GM20431 (cell line): ENCODE results near the gene SUSD3.

Experiments
- in situ Hi-C: fragments of 300-500 bp; cut with MseI, MboI; formaldehyde crosslinking; loops from one replicate; pipeline ENCODE4 v1.15.0; 2020; ENCODE audit warnings: low sequenced_read_pairs; ENCODE audit not compliant: unreplicated experiment

Gene SUSD3

GRCh38 chr9:93131599-93132286 is 73.2 kb downstream of the SUSD3 start:
- in situ Hi-C loops: loop anchor here (25.0 kb wide), 1 partner anchor 406 kb away; no protein-coding TSS in a partner anchor

- in situ Hi-C loops: loop anchor here (25.0 kb wide), 1 partner anchor 405 kb away; no protein-coding TSS in a partner anchor
Measured at GRCh38 chr9:93132287-93132927, 73.9 kb downstream of the SUSD3 start.

DNA sequence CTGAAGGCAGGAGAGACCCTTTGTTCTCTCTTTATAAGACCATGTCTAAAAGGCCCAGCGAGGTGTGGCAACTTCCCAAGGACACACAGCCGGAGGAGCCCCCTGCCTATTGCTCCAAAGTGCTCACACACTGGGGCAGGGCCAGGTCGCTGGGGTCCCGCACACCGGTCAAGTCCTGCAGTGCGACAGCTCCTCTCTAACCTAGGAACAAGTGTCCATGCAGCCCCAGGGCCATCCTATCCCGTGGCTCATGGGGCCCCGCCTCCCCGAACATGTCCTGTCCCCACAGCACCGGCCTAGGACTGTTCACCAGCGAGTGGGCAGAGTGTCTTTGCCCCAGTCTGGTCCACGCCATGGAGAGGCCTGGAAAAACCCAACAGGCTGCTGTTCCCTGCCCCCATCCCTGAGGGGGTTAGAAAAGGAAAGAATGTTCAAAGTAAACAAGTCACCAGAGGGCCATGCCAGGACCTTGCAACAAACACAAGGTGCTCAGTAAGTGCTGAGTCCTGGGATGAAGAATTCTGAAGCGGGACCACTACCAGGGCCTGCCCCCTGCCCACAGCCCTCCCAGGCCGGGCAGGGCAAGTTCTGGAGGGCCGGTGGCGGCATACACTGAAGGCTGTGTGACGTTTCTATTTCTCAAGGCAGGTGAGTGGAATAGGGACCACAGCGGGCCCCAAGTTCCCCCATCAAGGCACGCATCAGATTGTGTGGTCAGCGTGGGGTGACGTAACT is 74.6 kb downstream of the SUSD3 start:
- in situ Hi-C loops: loop anchor here (25.0 kb wide), 1 partner anchor 404 kb away; no protein-coding TSS in a partner anchor

DNA sequence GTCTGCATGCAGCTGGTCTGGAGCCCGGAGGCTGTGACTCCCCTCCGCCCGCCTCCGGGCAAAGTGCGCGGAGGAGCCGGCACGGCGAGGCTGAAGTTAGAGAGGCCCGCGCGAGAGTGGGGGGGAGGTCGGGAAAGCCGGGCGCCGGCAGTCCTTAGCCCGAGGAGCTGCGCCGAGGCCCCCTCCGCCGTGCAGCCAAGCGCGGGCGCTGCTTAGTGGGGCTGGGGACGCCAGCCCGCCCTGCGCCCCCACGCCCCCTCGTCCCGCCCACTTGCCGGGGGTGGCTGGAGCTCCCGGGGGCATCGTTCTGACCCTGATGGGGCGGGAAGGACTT is 75.1 kb downstream of the SUSD3 start:
- in situ Hi-C loops: loop anchor here (25.0 kb wide), 1 partner anchor 404 kb away; no protein-coding TSS in a partner anchor

DNA sequence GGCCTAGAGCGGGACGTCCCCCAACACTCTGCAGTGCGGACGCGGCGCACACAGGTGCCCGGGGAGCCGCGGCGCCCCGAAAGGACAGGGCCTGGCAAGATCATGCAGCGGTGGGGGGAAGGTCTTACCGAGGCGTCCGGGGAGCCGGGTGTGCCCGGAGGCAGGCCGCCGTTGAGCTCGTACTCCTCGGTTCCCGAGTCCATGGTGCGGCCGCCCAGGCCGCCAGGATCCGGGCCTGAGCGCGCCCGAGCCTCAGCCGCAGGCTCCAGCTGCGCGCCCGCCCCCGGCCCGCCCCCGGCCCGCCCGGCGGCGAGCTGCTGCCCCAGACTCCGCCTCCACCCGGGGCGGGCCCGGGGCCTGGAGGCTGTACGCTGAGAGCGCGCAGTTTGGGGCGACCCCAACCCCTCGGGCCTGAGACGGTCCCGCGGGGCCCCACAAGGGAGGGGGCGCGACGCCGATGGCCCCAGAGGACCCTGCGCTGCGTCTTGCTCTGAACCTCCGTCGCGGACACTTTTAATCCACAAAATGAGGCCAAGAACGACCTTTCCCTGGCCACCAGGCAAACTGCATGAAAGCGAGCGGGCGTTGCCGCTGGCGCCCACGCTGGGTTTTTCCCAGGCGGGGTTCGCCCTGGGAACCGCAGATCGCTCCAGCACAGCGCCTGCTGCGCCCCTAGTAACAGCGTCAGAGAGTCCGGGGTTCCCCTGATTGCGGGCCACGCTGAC is 75.7 kb downstream of the SUSD3 start, which contains the start of gene NINJ1:
TSS of gene NINJ1 (minus strand) at position 237 of the 725 bp plus-strand sequence. CDS start at position 203, 34 bp downstream.
- in situ Hi-C loops: loop anchor here (25.0 kb wide), 1 partner anchor 403 kb away; no protein-coding TSS in a partner anchor
